K562 (cell line): ENCODE measurements around the gene OTC. TPM values are rescaled to one million over a fixed set of nuclear protein-coding genes. Genes with fewer than 3 reads are reported as not detected.

Source experiments
- EGR1 ChIP-seq: fragments of 450-650 bp; conservative IDR thresholded peaks from 2 replicates; pipeline ENCODE4 v1.6.1; 2017; ENCODE audit warnings: mild to moderate bottlenecking
- EZH2 ChIP-seq: IDR thresholded peaks from 2 replicates; pipeline ENCODE4 v1.6.1; 2012; ENCODE audit warnings: low read depth, mild to moderate bottlenecking, inconsistent platforms, low read length, borderline replicate concordance
- GATAD2B ChIP-seq: fragments of 450-650 bp; IDR thresholded peaks from 2 replicates; pipeline ENCODE4 v1.6.1; 2017; ENCODE audit warnings: mild to moderate bottlenecking, borderline replicate concordance
- HCFC1 ChIP-seq: IDR thresholded peaks from 2 replicates; pipeline ENCODE4 v1.6.1; 2012; ENCODE audit warnings: low read depth, low read length, improper control_type of control experiment
- KDM5B ChIP-seq: fragments of 200-600 bp; sonication (generic); IDR thresholded peaks from 2 replicates; pipeline ENCODE4 v1.6.1; 2012; ENCODE audit warnings: low read depth, mild to moderate bottlenecking, moderate library complexity, low read length, control low read depth, inconsistent platforms; ENCODE audit not compliant: insufficient replicate concordance
- MCM7 ChIP-seq, 2 experiments: fragments of 450-650 bp; IDR thresholded peaks; 2 replicates each; pipeline ENCODE4 v1.6.1; 2016 to 2018
- RBM14 ChIP-seq: fragments of 200-400 bp; formaldehyde crosslinking; IDR thresholded peaks from 2 replicates; pipeline ENCODE4 v1.6.1; 2018; ENCODE audit warnings: low read depth, mild to moderate bottlenecking, low read length, moderate library complexity, borderline replicate concordance; ENCODE audit not compliant: insufficient read depth
- SP2 ChIP-seq: IDR thresholded peaks from 2 replicates; pipeline ENCODE4 v1.6.1; 2011; ENCODE audit warnings: mild to moderate bottlenecking, low read depth, low read length, moderate library complexity; ENCODE audit not compliant: poor library complexity, severe bottlenecking; ENCODE audit errors: extremely low read depth
- TCF3 ChIP-seq: sonication (generic); formaldehyde crosslinking; IDR thresholded peaks from 2 replicates; pipeline ENCODE4 v1.4.0; 2020; ENCODE audit warnings: mild to moderate bottlenecking, missing genetic modification reagents
- TEAD2 ChIP-seq: fragments of 450-650 bp; IDR thresholded peaks from 2 replicates; pipeline ENCODE4 v1.6.1; 2016; ENCODE audit warnings: missing genetic modification characterization, control low read depth, missing compliant biosample characterization
- THRAP3 ChIP-seq: fragments of 450-650 bp; IDR thresholded peaks from 2 replicates; pipeline ENCODE4 v1.6.1; 2016; ENCODE audit warnings: mild to moderate bottlenecking, inconsistent platforms, borderline replicate concordance
- ZBTB1 ChIP-seq: sonication (generic); formaldehyde crosslinking; IDR thresholded peaks from 2 replicates; pipeline ENCODE4 v1.8.1; 2023; ENCODE audit warnings: missing genetic modification reagents, low read depth, mild to moderate bottlenecking, borderline replicate concordance
- ZNF551 ChIP-seq: fragments of 250-450 bp; sonication (Bioruptor Pico); IDR thresholded peaks from 2 replicates; pipeline ENCODE4 v1.5.0; 2021; ENCODE audit warnings: mild to moderate bottlenecking, moderate library complexity
- ZNF589 ChIP-seq: fragments of 200-800 bp; sonication (Bioruptor generic); IDR thresholded peaks from 2 replicates; pipeline ENCODE4 v1.6.1; 2016; ENCODE audit warnings: low read depth, missing genetic modification characterization, missing compliant biosample characterization
- ZNF696 ChIP-seq: fragments of 250-450 bp; sonication (Bioruptor Pico); conservative IDR thresholded peaks from 2 replicates; pipeline ENCODE4 v1.4.0; 2020; ENCODE audit warnings: mild to moderate bottlenecking, moderate library complexity
- polyA plus RNA-seq, 8 experiments: library from polyadenylated mRNA; depleted of rRNA in 4 of 8; stranded (reverse) in 5 of 8; unstranded in 3 of 8; fragments of >200 nt; fragmentation: Nextera tagmentation in 2 of 8; fragmentation: Illumina TruSeq in 1 of 8; extraction: Ambion mirVana in 2 of 8; extraction: Trizol in 1 of 8; gene quantifications; 2 replicates each; pipeline versions ENCODE4 v1.2.1 to v1.2.3, GENCODE V29; 2011 to 2014; ENCODE audit warnings: inconsistent platforms in 1 of 8, missing spikeins in 1 of 8
- total RNA-seq, 7 experiments: library from RNA; depleted of rRNA in 6 of 7; stranded (reverse); fragments of >200 nt in 6 of 7; fragmentation: Illumina TruSeq in 2 of 7; extraction: Trizol in 2 of 7; gene quantifications; 2 replicates each; pipeline versions ENCODE4 v1.2.1 to v1.2.3, GENCODE V29; 2011 to 2021; ENCODE audit warnings: low replicate concordance in 1 of 7
- TF ChIP-seq, protein P1 (sequence below): fragments of 250-450 bp; sonication (Bioruptor Pico); IDR thresholded peaks from 2 replicates; pipeline ENCODE4 v1.8.0; 2022; ENCODE audit warnings: moderate library complexity, mild to moderate bottlenecking, inconsistent platforms
- TF ChIP-seq, protein P2 (sequence below): fragments of 250-450 bp; sonication (Bioruptor Pico); IDR thresholded peaks from 2 replicates; pipeline ENCODE4 v1.5.0; 2021; ENCODE audit warnings: mild to moderate bottlenecking, moderate library complexity
- TF ChIP-seq, protein P3 (sequence below): sonication (generic); IDR thresholded peaks from 2 replicates; pipeline ENCODE4 v1.6.1; 2016
- TF ChIP-seq, protein P4 (sequence below): sonication (generic); formaldehyde crosslinking; IDR thresholded peaks from 2 replicates; pipeline ENCODE4 v1.8.0; 2022; ENCODE audit warnings: missing genetic modification reagents, mild to moderate bottlenecking, borderline replicate concordance

Gene OTC
- total and polyA plus RNA-seq, 9 of the 15 experiments (the other 6 are each of a cell fraction or from before 2014, with no cell fraction given), result not detected

DNA sequence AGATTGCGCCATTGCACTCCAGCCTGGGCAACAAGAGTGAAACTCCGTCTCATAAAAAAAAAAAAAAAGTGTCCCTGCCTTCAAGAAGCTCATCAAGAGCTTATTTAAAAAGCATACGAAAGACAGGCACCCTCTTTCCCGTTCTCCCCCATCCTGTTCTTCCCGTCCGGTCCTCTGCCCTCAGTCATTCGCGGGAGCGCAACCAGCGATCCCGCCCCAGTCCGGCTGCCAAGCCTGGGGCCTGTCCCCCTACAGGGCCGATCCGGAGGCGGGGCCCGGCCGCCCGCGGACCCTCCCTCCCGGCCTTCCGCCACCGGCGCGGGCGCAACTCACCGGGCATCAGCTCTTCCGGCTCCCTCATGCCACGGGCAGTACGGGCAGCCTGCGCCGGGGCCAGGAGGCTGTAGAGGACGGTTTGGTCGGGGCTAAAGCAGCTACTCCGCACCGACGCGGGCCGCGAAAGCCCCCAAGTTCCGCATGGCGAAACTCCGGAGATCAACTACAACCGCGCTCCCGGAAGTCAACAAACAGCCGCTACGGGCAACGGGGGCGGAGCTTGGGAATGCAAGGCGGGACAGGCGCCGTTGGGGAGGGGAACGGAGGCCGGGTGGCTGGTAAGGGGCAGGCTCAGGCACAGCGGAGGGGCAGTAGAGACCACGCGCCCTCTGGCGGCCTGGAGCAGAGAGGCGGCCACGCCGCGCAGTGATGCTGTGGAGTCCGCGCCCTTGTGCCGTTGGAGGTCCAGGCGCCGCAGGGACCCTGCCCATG, 25.2 kb upstream of the OTC start, which contains the start of gene RPGR (continued):
- TF ChIP-seq, protein P1, sequence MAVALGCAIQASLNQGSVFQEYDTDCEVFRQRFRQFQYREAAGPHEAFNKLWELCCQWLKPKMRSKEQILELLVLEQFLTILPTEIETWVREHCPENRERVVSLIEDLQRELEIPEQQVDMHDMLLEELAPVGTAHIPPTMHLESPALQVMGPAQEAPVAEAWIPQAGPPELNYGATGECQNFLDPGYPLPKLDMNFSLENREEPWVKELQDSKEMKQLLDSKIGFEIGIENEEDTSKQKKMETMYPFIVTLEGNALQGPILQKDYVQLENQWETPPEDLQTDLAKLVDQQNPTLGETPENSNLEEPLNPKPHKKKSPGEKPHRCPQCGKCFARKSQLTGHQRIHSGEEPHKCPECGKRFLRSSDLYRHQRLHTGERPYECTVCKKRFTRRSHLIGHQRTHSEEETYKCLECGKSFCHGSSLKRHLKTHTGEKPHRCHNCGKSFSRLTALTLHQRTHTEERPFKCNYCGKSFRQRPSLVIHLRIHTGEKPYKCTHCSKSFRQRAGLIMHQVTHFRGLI (CRISPR knock-in tag), result no peak
- TF ChIP-seq EZH2 (no peak), ZBTB1 (no peak), KDM5B (no peak), MCM7 (IDR thresholded peaks at IDR 0.05) (no peak), HCFC1 (peak; percentile 53), TEAD2 (tag) (no peak), ZNF589 (CRISPR knock-in tag) (no peak), ZNF551 (CRISPR knock-in tag) (no peak), TCF3 (CRISPR knock-in tag) (no peak), SP2 (no peak), RBM14 (no peak), THRAP3 (no peak), EGR1 (0 out of 2 replicates have a peak, but pooled peaks have one; percentile 9), ZNF696 (CRISPR knock-in tag) (no peak), GATAD2B (no peak)
- TF ChIP-seq, protein P2, sequence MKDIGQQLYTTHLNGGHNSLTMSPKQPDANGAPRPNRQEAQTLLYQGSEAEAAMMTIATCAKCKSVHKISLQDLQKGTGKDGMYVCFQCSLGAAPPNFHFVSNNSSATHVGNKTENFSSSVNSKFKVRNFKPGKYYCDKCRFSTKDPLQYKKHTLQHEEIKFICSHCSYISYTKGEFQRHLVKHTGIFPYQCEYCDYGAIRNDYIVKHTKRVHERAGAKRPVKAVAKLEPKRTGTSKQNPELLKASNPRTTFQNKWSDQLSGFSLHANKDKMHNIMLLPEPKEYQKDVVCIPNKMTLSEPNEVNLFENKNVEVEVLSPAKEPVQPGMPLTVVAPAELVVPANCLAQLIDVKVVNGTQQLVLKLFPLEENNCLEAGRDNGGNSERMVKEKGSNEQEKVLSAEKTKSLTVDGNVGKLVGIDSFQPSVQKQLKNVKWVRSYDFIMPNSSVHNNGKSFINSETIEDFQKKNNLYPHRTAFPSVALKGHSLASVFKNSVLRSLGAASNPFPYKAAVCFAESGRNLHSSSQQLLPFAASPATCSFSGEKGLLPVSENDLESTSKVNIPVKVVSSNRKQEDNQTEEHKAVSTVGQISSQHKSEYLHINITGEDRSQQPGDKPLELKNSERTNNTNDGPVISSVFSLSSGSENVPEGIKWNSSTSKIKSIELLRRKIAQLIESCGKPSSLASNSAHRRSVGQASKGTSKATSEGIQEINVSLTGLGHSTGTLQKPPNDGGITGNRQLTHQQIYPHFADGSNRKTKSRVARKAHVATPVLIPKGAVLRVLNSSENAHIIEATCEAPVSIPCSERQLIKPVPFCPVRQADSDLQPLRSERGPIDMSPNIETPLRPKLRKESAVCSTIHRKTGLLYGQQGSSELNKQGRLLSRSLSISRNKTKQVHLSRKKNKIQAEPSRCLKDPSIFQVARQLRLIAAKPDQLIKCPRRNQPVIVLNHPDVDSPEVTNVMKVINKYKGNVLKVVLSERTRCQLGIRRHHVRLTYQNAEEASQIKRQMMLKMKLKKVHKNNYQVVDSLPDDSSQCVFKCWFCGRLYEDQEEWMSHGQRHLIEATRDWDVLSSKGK (CRISPR knock-in tag), result no peak
- TF ChIP-seq, protein P3, sequence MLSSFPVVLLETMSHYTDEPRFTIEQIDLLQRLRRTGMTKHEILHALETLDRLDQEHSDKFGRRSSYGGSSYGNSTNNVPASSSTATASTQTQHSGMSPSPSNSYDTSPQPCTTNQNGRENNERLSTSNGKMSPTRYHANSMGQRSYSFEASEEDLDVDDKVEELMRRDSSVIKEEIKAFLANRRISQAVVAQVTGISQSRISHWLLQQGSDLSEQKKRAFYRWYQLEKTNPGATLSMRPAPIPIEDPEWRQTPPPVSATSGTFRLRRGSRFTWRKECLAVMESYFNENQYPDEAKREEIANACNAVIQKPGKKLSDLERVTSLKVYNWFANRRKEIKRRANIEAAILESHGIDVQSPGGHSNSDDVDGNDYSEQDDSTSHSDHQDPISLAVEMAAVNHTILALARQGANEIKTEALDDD, result no peak
- TF ChIP-seq, protein P4, sequence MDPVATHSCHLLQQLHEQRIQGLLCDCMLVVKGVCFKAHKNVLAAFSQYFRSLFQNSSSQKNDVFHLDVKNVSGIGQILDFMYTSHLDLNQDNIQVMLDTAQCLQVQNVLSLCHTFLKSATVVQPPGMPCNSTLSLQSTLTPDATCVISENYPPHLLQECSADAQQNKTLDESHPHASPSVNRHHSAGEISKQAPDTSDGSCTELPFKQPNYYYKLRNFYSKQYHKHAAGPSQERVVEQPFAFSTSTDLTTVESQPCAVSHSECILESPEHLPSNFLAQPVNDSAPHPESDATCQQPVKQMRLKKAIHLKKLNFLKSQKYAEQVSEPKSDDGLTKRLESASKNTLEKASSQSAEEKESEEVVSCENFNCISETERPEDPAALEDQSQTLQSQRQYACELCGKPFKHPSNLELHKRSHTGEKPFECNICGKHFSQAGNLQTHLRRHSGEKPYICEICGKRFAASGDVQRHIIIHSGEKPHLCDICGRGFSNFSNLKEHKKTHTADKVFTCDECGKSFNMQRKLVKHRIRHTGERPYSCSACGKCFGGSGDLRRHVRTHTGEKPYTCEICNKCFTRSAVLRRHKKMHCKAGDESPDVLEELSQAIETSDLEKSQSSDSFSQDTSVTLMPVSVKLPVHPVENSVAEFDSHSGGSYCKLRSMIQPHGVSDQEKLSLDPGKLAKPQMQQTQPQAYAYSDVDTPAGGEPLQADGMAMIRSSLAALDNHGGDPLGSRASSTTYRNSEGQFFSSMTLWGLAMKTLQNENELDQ, result no peak
